HCT116 (cell line): Measurements from ENCODE around the gene TAP1.

Experiments
- CTCF ChIP-seq, 3 experiments: fragments of 200-600 bp in 1 of 3; sonication (generic) in 1 of 3; IDR thresholded peaks in 2 of 3; conservative IDR thresholded peaks in 1 of 3; 2 replicates each; pipeline ENCODE4 v1.5.1; 2012 to 2017; ENCODE audit warnings: low read depth in 2 of 3, low read length in 2 of 3, antibody characterized with exemption in 1 of 3, borderline replicate concordance in 1 of 3, control low read depth in 1 of 3, mild to moderate bottlenecking in 1 of 3, mixed read lengths in 1 of 3, mixed run types in 1 of 3, moderate library complexity in 1 of 3; ENCODE audit not compliant: insufficient read depth in 1 of 3
- ELF1 ChIP-seq: IDR thresholded peaks from 2 replicates; pipeline ENCODE4 v1.6.1; 2012; ENCODE audit warnings: low read depth, borderline replicate concordance
- POLR2A ChIP-seq: IDR thresholded peaks from 2 replicates; pipeline ENCODE4 v1.7.0; 2011; ENCODE audit warnings: borderline replicate concordance; ENCODE audit not compliant: insufficient read depth, insufficient read length; ENCODE audit errors: extremely low read depth
- ZNF274 ChIP-seq: fragments of 200-500 bp; sonication (Bioruptor generic); IDR thresholded peaks from 2 replicates; pipeline ENCODE4 v1.6.1; 2014; ENCODE audit warnings: mild to moderate bottlenecking, low read depth, low read length, inconsistent platforms

- TF ChIP-seq ELF1 (no peak), POLR2A (no peak), ZNF274 (no peak), CTCF (IDR thresholded peaks at IDR 0.05 in 2 of 3, conservative IDR thresholded peaks at IDR 0.05 in 1 of 3; ENCODE audit: borderline replicate concordance in 1 of 3, insufficient read depth in 1 of 3, low read depth in 2 of 3, low read length in 2 of 3) (no peak)
These were observed 4.4 kb downstream of the TAP1 start for GRCh38 chr6:32849126-32849525.
